ENCODE data around the gene MLH1.
"Not testable (repeated sequence)": the region's sequence is repeated elsewhere in the genome, so short reads cannot be mapped to it uniquely, and the experiment has no call there.

MLH1 gene

DNA sequence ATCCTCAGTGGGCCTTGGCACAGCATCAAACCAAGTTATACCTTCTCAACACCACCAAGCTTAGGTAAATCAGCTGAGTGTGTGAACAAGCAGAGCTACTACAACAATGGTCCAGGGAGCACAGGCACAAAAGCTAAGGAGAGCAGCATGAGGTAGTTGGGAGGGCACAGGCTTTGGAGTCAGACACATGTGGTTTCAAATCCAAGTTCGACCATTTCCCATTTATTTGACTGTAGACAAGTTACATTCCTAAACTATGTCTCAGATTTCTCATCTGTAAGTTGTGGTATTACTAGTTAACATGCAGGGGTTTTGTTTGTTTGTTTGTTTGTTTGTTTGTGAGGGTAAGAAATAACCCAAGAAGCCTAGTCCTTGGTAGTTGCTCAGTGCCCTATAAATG lies 46.9 kb downstream of the MLH1 start:
- no peak for DNase-seq (ENCODE audit: extremely low read depth, insufficient read length)
- Histone ChIP-seq H3K27me3 (replicated peaks; ENCODE audit: control insufficient read depth, insufficient read depth, low read length) (no peaks in the 10 kb centered on the region), H3K36me3 (ENCODE audit: control insufficient read depth, insufficient read depth, low read length) (peaks cover 16% of the 10 kb centered on the region), H3K4me3 (replicated peaks; ENCODE audit: low read depth, low read length) (no peak overlapping the region)
- TF ChIP-seq, protein P1, sequence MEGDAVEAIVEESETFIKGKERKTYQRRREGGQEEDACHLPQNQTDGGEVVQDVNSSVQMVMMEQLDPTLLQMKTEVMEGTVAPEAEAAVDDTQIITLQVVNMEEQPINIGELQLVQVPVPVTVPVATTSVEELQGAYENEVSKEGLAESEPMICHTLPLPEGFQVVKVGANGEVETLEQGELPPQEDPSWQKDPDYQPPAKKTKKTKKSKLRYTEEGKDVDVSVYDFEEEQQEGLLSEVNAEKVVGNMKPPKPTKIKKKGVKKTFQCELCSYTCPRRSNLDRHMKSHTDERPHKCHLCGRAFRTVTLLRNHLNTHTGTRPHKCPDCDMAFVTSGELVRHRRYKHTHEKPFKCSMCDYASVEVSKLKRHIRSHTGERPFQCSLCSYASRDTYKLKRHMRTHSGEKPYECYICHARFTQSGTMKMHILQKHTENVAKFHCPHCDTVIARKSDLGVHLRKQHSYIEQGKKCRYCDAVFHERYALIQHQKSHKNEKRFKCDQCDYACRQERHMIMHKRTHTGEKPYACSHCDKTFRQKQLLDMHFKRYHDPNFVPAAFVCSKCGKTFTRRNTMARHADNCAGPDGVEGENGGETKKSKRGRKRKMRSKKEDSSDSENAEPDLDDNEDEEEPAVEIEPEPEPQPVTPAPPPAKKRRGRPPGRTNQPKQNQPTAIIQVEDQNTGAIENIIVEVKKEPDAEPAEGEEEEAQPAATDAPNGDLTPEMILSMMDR (IDR thresholded peaks at IDR 0.05; ENCODE audit: insufficient read depth, low read length, poor library complexity, severe bottlenecking): no peak

GRCh38 chr3:37041546-37042195 lies 48.4 kb downstream of the MLH1 start:
- peaks cover 8% of the 10 kb centered on the region for H3K36me3 ChIP-seq (ENCODE audit: control insufficient read depth, insufficient read depth, low read length)
- TF ChIP-seq, protein P1 (IDR thresholded peaks at IDR 0.05; ENCODE audit: insufficient read depth, low read length, poor library complexity, severe bottlenecking): no peak

GRCh38 chr3:37042712-37043111 lies 49.4 kb downstream of the MLH1 start:
- DNase-seq (ENCODE audit: extremely low read depth, insufficient read length); H3K27me3 ChIP-seq (replicated peaks; ENCODE audit: control insufficient read depth, insufficient read depth, low read length); H3K4me3 ChIP-seq (replicated peaks; ENCODE audit: low read depth, low read length): not testable (repeated sequence)
- peaks cover 11% of the 10 kb centered on the region for H3K36me3 ChIP-seq (ENCODE audit: control insufficient read depth, insufficient read depth, low read length)

More at GRCh38 chr3:37041546-37042195, 48.4 kb downstream of the MLH1 start:
- H3K27me3 ChIP-seq (replicated peaks; ENCODE audit: control insufficient read depth, insufficient read depth, low read length): no peaks in the 10 kb centered on the region
- no peak overlapping the region for H3K4me3 ChIP-seq (replicated peaks; ENCODE audit: low read depth, low read length)
- no peak for DNase-seq (ENCODE audit: extremely low read depth, insufficient read length)

GRCh38 chr3:37050282-37050681 lies 57.0 kb downstream of the MLH1 start:
- Histone ChIP-seq H3K4me3 (replicated peaks; ENCODE audit: low read depth, low read length) (no peak overlapping the region), H3K36me3 (ENCODE audit: control insufficient read depth, insufficient read depth, low read length) (peaks cover 26% of the 10 kb centered on the region), H3K27me3 (replicated peaks; ENCODE audit: control insufficient read depth, insufficient read depth, low read length) (no peaks in the 10 kb centered on the region)
- no peak for DNase-seq (ENCODE audit: extremely low read depth, insufficient read length)
- TF ChIP-seq, protein P1 (IDR thresholded peaks at IDR 0.05; ENCODE audit: insufficient read depth, low read length, poor library complexity, severe bottlenecking): no peak

GRCh38 chr3:37052860-37053259 lies 59.5 kb downstream of the MLH1 start:
- peaks cover 25% of the 10 kb centered on the region for H3K36me3 ChIP-seq (ENCODE audit: control insufficient read depth, insufficient read depth, low read length)

DNA sequence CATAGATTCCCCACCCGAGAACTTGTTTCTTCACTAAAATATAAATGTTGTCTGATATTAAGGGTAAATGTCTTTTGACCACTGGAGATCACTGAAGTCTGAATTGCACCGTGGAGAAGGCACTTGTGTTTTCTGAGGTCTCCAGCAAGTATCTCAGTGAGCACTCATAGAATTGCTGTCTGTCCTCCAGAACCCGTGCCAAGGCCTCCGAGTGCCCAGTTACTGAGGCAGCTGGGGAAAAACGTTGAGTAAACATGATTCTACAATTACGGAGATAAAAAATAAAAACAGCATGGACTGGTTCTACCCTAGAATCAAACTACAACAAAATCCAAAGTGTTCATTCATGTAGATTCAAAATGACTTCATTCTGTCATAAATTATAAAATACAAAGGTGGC lies 60.0 kb downstream of the MLH1 start:
- Histone ChIP-seq H3K27me3 (replicated peaks; ENCODE audit: control insufficient read depth, insufficient read depth, low read length) (no peaks in the 10 kb centered on the region), H3K4me3 (replicated peaks; ENCODE audit: low read depth, low read length) (no peak overlapping the region), H3K36me3 (ENCODE audit: control insufficient read depth, insufficient read depth, low read length) (peaks cover 23% of the 10 kb centered on the region)
- TF ChIP-seq, protein P1 (IDR thresholded peaks at IDR 0.05; ENCODE audit: insufficient read depth, low read length, poor library complexity, severe bottlenecking): no peak
- DNase-seq (ENCODE audit: extremely low read depth, insufficient read length): no peak

More at GRCh38 chr3:37052860-37053259, 59.5 kb downstream of the MLH1 start:
- Histone ChIP-seq H3K4me3 (replicated peaks; ENCODE audit: low read depth, low read length) (no peak overlapping the region), H3K27me3 (replicated peaks; ENCODE audit: control insufficient read depth, insufficient read depth, low read length) (no peaks in the 10 kb centered on the region)
- TF ChIP-seq, protein P1 (IDR thresholded peaks at IDR 0.05; ENCODE audit: insufficient read depth, low read length, poor library complexity, severe bottlenecking): no peak
- no peak for DNase-seq (ENCODE audit: extremely low read depth, insufficient read length)

Data from GM06990 (cell line).